Endothelial cell of umbilical vein (primary cell): ENCODE data around the gene ADAM22. TPM values are rescaled to one million over a fixed set of nuclear protein-coding genes. Genes with fewer than 3 reads are reported as not detected.
A peak's percentile ranks its signal among the peaks of the same experiment; 100 is the strongest.

Source experiments
- BruUV-seq: library from RNA; stranded (reverse); fragments of 400-500 nt; replicated peaks from 2 replicates; lab custom pipeline; 2021; lab: Mats Ljungman, UMichigan
- CTCF ChIA-PET: fragments of 300-600, 350-600 bp; sonication (Branson Sonifier 250); formaldehyde crosslinking; loops from one replicate; lab custom pipeline; 2021; ENCODE audit warnings: antibody characterized with exemption, inconsistent platforms; lab: Charles Lee
- POLR2A ChIA-PET: fragments of 300-600, 350-600 bp; sonication (Branson Sonifier 250); formaldehyde crosslinking; loops from one replicate; lab custom pipeline; 2021; ENCODE audit warnings: antibody characterized with exemption, inconsistent platforms; lab: Charles Lee
- DNase-seq: peaks from one replicate; pipeline ENCODE4 v3.0.0-alpha.2; 2011; ENCODE audit warnings: low read depth, low spot score
- FAIRE-seq: peaks from 2 replicates; lab custom pipeline; 2011; peaks lifted over from hg19 to GRCh38; lab: Jason Lieb, UNC
- H2AFZ ChIP-seq: 2 replicates; pipeline ENCODE4 v1.6.0; 2012; ENCODE audit warnings: low read depth, low read length, control low read depth, inconsistent platforms
- H3K27ac ChIP-seq: 2 replicates; pipeline ENCODE4 v1.5.1; 2011; ENCODE audit warnings: low read depth, mild to moderate bottlenecking, control low read depth, low read length, moderate library complexity; ENCODE audit not compliant: insufficient read depth
- H3K27me3 ChIP-seq, 2 experiments: 2 replicates each; pipeline versions ENCODE4 v1.6.0 to v1.6.1; 2011; ENCODE audit warnings: low read length in 2 of 2, mixed read lengths in 1 of 2; ENCODE audit not compliant: control insufficient read depth in 2 of 2, insufficient read depth in 2 of 2
- H3K36me3 ChIP-seq, 2 experiments: 2 replicates in 1 of 2; 3 replicates in 1 of 2; pipeline ENCODE4 v1.5.1; 2011; ENCODE audit warnings: low read length in 2 of 2, mild to moderate bottlenecking in 1 of 2, moderate library complexity in 1 of 2; ENCODE audit not compliant: control insufficient read depth in 2 of 2, insufficient read depth in 2 of 2; ENCODE audit errors: extremely low read depth in 1 of 2
- H3K4me1 ChIP-seq: 3 replicates; pipeline ENCODE4 v1.5.1; 2011; ENCODE audit warnings: mild to moderate bottlenecking, low read length; ENCODE audit not compliant: control insufficient read depth, insufficient read depth; ENCODE audit errors: extremely low read depth
- H3K4me2 ChIP-seq: 2 replicates; pipeline ENCODE4 v1.6.1; 2011; ENCODE audit warnings: low read length, control low read depth, mixed read lengths; ENCODE audit not compliant: insufficient read depth
- H3K4me3 ChIP-seq, 3 experiments: fragments of 200-600 bp in 1 of 3; sonication (generic), shearing (Covaris generic) in 1 of 3; replicated peaks in 1 of 3; 2 replicates each; pipeline ENCODE4 v1.5.1; 2011 to 2016; ENCODE audit warnings: control low read depth in 3 of 3, low read length in 3 of 3, mild to moderate bottlenecking in 2 of 3, inconsistent platforms in 1 of 3, low read depth in 1 of 3, moderate library complexity in 1 of 3; ENCODE audit not compliant: insufficient read depth in 1 of 3
- H3K79me2 ChIP-seq: 2 replicates; pipeline ENCODE4 v1.6.0; 2012; ENCODE audit warnings: low read length, inconsistent platforms; ENCODE audit not compliant: control insufficient read depth, insufficient read depth
- H3K9ac ChIP-seq: replicated peaks from 2 replicates; pipeline ENCODE3; 2011; ENCODE audit warnings: low read length, control low read depth; ENCODE audit not compliant: insufficient read depth; ENCODE audit errors: extremely low read depth
- H3K9me1 ChIP-seq: replicated peaks from 3 replicates; pipeline ENCODE4 v1.6.0; 2011; ENCODE audit warnings: mild to moderate bottlenecking, low read length; ENCODE audit not compliant: control insufficient read depth, insufficient read depth; ENCODE audit errors: extremely low read depth
- H3K9me3 ChIP-seq: replicated peaks from 2 replicates; pipeline ENCODE4 v1.5.1; 2012; ENCODE audit warnings: low read length, inconsistent platforms; ENCODE audit not compliant: control insufficient read depth, insufficient read depth
- H4K20me1 ChIP-seq: replicated peaks from 2 replicates; pipeline ENCODE3; 2011; ENCODE audit warnings: mild to moderate bottlenecking, low read length; ENCODE audit not compliant: control insufficient read depth, insufficient read depth; ENCODE audit errors: extremely low read depth
- CTCF ChIP-seq, 2 donors: IDR thresholded peaks; 1 replicate in 1 of 2; 2 replicates in 1 of 2; pipeline ENCODE4 v1.5.1; 2011; ENCODE audit warnings: low read length in 2 of 2, mild to moderate bottlenecking in 2 of 2, moderate library complexity in 2 of 2, control low read depth in 1 of 2, inconsistent platforms in 1 of 2, low read depth in 1 of 2; ENCODE audit not compliant: insufficient read depth in 1 of 2; ENCODE audit errors: extremely low read depth in 1 of 2
- FOS ChIP-seq: IDR thresholded peaks from 2 replicates; pipeline ENCODE4 v1.6.1; 2011; ENCODE audit warnings: mild to moderate bottlenecking, low read length, moderate library complexity, borderline replicate concordance; ENCODE audit not compliant: insufficient read depth
- GATA2 ChIP-seq: IDR thresholded peaks from 2 replicates; pipeline ENCODE4 v1.7.0; 2011; ENCODE audit warnings: low read depth, mild to moderate bottlenecking, moderate library complexity, mixed read lengths, low read length; ENCODE audit not compliant: insufficient read length, insufficient read depth
- JUN ChIP-seq: IDR thresholded peaks from 2 replicates; pipeline ENCODE4 v1.6.1; 2011; ENCODE audit warnings: borderline replicate concordance, low read depth; ENCODE audit not compliant: insufficient read length, insufficient read depth
- dilution Hi-C: fragments of 300-500 bp; cut with MboI; formaldehyde crosslinking; loops from one replicate; pipeline ENCODE4 v1.15.0; 2019; ENCODE audit warnings: low sequenced_read_pairs; ENCODE audit not compliant: extremely low pct_ligation_motif_present
- intact Hi-C: fragments of 100-400 bp; cut with micrococcal nuclease; formaldehyde crosslinking; loops from one replicate; pipeline ENCODE4 v1.10.0; 2022
- polyA plus RNA-seq, 4 experiments: library from polyadenylated mRNA; depleted of rRNA in 3 of 4; stranded (reverse) in 3 of 4; unstranded in 1 of 4; fragments of >200 nt; gene quantifications; 2 replicates each; pipeline versions ENCODE4 v1.2.1 to v1.2.3, GENCODE V29; 2011 to 2012; ENCODE audit warnings: missing spikeins in 1 of 4
- total RNA-seq: library from RNA; stranded (reverse); gene quantifications from 2 replicates; pipeline ENCODE4 v1.2.3, GENCODE V29; 2021

Gene ADAM22
- total and polyA plus RNA-seq, 2 donors (not counting 3 experiments of a cell fraction or from before 2014, with no cell fraction given) = 0.33 to 0.53 TPM

- Histone ChIP-seq H3K27ac (no peak overlapping the region), H3K4me1 (peaks cover 11% of the 10 kb centered on the region), H3K4me2 (peak overlapping the region; percentile 12), H3K9ac (no peak overlapping the region), H3K4me3 (peak overlapping the region in 1 of 3 experiments; percentile 55), H4K20me1 (no peaks in the 10 kb centered on the region), H3K27me3 (peaks cover 5 to 18% of the 10 kb centered on the region in 2 experiments), H2AFZ (peak overlapping the region; percentile 93), H3K9me1 (no peaks in the 10 kb centered on the region), H3K36me3 (no peaks in the 10 kb centered on the region), H3K9me3 (no peaks in the 10 kb centered on the region), H3K79me2 (no peaks in the 10 kb centered on the region)
- TF ChIP-seq FOS (no peak), GATA2 (no peak), CTCF (IDR thresholded peaks at IDR 0.05; ENCODE audit: extremely low read depth in 1 of 2, insufficient read depth in 1 of 2, low read depth in 1 of 2, low read length in 2 of 2) (no peak), JUN (no peak)
- no peak for FAIRE-seq
- no peak for DNase-seq
- POLR2A ChIA-PET = no interaction called here
- dilution Hi-C loops (no loop called here), intact Hi-C loops (loop anchor here (5.0 to 10.0 kb wide), 3 partner anchors 179 to 281 kb away; no protein-coding TSS in a partner anchor)
- CTCF ChIA-PET = interaction anchor here (1.2 to 2.0 kb wide), 4 partner anchors 12 to 427 kb away, joined by 3 to 8 read pairs (median 6); no protein-coding TSS in a partner anchor
- BruUV-seq = no TSS peak
Measured at GRCh38 chr7:87933605-87933952, 472 bp upstream of the ADAM22 start.
